GM18520 (cell line): Measurements from ENCODE around the gene MNX1.

Source experiments
- ATAC-seq: cut with Tn5 transposase; IDR thresholded peaks from one replicate; pipeline ENCODE4 v1.9.1; 2021; ENCODE audit not compliant: unreplicated experiment

MNX1 gene

GRCh38 chr7:157033483-157034473, 23.3 kb upstream of the MNX1 start:
- no peak for ATAC-seq

GRCh38 chr7:157032644-157033482, 22.4 kb upstream of the MNX1 start:
- ATAC-seq, result no peak

- ATAC-seq, result no peak
Measured at GRCh38 chr7:157032128-157032527, 21.7 kb upstream of the MNX1 start.

- ATAC-seq, result no peak
Measured at GRCh38 chr7:157028199-157028903, 17.9 kb upstream of the MNX1 start.

- ATAC-seq, result no peak
Measured at GRCh38 chr7:157027568-157028198, 17.2 kb upstream of the MNX1 start.

- no peak for ATAC-seq
Measured at GRCh38 chr7:157024716-157025115, 14.3 kb upstream of the MNX1 start.

- ATAC-seq, result no peak
Measured at GRCh38 chr7:157023589-157023905, 13.1 kb upstream of the MNX1 start.

GRCh38 chr7:157022681-157023588, 12.5 kb upstream of the MNX1 start:
- ATAC-seq, result no peak

- no peak for ATAC-seq
Measured at GRCh38 chr7:157021871-157022680, 11.6 kb upstream of the MNX1 start.

GRCh38 chr7:157021071-157021870, 10.8 kb upstream of the MNX1 start:
- no peak for ATAC-seq

GRCh38 chr7:157020514-157021070, 10.1 kb upstream of the MNX1 start:
- no peak for ATAC-seq

GRCh38 chr7:157019718-157020451, 9.4 kb upstream of the MNX1 start:
- ATAC-seq, result no peak

GRCh38 chr7:157018997-157019608, 8.6 kb upstream of the MNX1 start:
- no peak for ATAC-seq

GRCh38 chr7:157018328-157018996, 8.0 kb upstream of the MNX1 start:
- ATAC-seq, result no peak

GRCh38 chr7:157017603-157018327, 7.3 kb upstream of the MNX1 start:
- no peak for ATAC-seq

- ATAC-seq, result no peak
Measured at GRCh38 chr7:157017149-157017548, 6.7 kb upstream of the MNX1 start.
